ENCODE measurements around the gene TALDO1. TPM values are rescaled to one million over a fixed set of nuclear protein-coding genes. Genes with fewer than 3 reads are reported as not detected.

Gene TALDO1
- total RNA-seq, 1 donor from 2014 or later = 332 TPM

DNA sequence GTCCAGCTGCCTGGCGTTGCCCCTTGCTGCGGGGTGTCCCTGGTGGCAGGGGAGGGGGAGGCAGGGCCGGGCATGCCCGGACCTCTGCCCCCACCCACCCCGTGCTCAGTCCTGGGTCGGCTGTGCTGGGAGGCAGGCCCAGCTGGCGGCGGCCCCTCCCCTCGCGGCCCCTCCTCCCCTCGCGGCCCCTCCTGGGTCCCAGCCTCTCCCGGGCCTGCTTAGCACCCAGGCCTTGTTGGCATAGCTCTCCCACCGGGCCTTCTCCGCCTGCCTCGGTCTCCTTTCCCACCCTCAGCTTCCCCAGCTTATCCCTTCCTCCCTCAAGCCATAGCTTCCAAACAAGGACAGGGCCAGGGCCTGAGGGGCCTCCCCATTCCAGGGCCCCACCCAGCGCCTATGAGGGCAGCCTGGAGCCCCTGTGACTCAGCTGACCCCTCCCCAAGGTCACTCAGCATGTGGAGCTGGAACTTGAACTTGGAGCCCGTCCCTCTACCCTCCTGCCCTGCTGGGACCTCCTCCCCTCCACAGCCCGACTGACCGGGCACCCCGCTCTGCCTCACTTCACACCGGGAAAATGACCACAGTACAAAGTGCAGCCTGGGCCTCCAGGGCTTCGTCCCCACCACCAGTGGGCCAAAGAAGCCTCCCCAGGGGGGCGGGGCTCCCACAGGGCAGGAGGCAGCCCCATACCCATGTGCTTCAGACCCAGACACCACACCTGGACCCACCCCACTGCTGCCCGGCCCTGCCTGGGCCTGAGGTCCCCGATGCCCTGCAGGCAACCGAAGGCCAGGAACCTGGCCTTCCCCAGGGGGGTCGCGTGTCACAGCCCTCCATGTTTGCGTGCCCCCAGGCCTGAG lies 40.1 kb upstream of the TALDO1 start:
- TF ChIP-seq, protein P1, sequence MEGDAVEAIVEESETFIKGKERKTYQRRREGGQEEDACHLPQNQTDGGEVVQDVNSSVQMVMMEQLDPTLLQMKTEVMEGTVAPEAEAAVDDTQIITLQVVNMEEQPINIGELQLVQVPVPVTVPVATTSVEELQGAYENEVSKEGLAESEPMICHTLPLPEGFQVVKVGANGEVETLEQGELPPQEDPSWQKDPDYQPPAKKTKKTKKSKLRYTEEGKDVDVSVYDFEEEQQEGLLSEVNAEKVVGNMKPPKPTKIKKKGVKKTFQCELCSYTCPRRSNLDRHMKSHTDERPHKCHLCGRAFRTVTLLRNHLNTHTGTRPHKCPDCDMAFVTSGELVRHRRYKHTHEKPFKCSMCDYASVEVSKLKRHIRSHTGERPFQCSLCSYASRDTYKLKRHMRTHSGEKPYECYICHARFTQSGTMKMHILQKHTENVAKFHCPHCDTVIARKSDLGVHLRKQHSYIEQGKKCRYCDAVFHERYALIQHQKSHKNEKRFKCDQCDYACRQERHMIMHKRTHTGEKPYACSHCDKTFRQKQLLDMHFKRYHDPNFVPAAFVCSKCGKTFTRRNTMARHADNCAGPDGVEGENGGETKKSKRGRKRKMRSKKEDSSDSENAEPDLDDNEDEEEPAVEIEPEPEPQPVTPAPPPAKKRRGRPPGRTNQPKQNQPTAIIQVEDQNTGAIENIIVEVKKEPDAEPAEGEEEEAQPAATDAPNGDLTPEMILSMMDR (conservative IDR thresholded peaks at IDR 0.05; ENCODE audit: low read depth, low read length) = peak; percentile 35
- peak overlapping the region; percentile 67 for H3K4me3 ChIP-seq (ENCODE audit: low read depth, low read length)
- no peak for DNase-seq (ENCODE audit: low read depth)

DNA sequence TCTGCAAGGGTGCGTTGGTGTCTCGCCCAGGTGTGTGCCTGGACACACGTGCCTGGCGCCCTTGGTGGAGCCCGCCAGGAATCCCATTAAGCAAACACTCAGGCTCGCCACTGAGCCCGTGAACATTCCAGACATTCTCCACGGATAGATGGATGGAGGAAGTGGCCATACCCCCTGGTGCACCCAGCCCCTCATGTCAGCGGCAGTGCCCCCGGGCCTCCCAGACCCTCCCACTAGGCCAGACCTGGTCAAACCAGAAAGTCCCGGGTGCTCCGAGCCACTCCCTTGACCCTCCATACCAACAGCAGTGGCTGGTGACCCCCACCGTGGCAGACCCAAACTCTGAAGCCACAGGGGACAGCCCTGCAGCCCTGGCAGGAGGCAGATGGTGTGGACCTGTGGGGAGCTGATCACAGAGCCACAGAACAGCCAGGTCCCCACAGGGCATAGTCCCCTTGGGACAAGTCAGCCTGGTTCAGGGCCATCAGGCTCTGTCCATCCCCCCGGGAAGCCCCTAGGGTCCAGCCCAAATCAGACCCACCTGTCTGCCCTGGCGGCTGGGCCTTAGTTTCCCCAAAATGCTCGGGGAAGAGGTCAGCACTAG lies 39.3 kb upstream of the TALDO1 start:
- TF ChIP-seq, protein P1 (conservative IDR thresholded peaks at IDR 0.05; ENCODE audit: low read depth, low read length) = no peak
- DNase-seq (ENCODE audit: low read depth) = no peak
- H3K4me3 ChIP-seq (ENCODE audit: low read depth, low read length) = peak overlapping the region; percentile 67

- H3K4me3 ChIP-seq (ENCODE audit: low read depth, low read length) = peak overlapping the region; percentile 67
- DNase-seq (ENCODE audit: low read depth) = no peak
- TF ChIP-seq, protein P1 (conservative IDR thresholded peaks at IDR 0.05; ENCODE audit: low read depth, low read length) = no peak
These were observed 38.8 kb upstream of the TALDO1 start for GRCh38 chr11:708511-708910.

GRCh38 chr11:709109-709997 lies 37.9 kb upstream of the TALDO1 start:
- DNase-seq (ENCODE audit: low read depth) = no peak
- no peak overlapping the region for H3K4me3 ChIP-seq (ENCODE audit: low read depth, low read length)
- TF ChIP-seq, protein P1 (conservative IDR thresholded peaks at IDR 0.05; ENCODE audit: low read depth, low read length) = no peak

GRCh38 chr11:714436-714835 lies 32.8 kb upstream of the TALDO1 start:
- TF ChIP-seq, protein P1 (conservative IDR thresholded peaks at IDR 0.05; ENCODE audit: low read depth, low read length) = no peak
- H3K4me3 ChIP-seq (ENCODE audit: low read depth, low read length) = no peak overlapping the region
- DNase-seq (ENCODE audit: low read depth) = no peak

GRCh38 chr11:719214-720016 lies 27.8 kb upstream of the TALDO1 start:
- TF ChIP-seq, protein P1 (conservative IDR thresholded peaks at IDR 0.05; ENCODE audit: low read depth, low read length) = no peak

More at GRCh38 chr11:719214-720016, 27.8 kb upstream of the TALDO1 start:
- DNase-seq (ENCODE audit: low read depth) = no peak
- no peak overlapping the region for H3K4me3 ChIP-seq (ENCODE audit: low read depth, low read length)
